Measurements from ENCODE around the gene NPAS1. TPM values are rescaled to one million over a fixed set of nuclear protein-coding genes. Genes with fewer than 3 reads are reported as not detected.

The NPAS1 gene
- total RNA-seq, 2 experiments from 2014 or later, result 1.1 to 2.1 TPM

DNA sequence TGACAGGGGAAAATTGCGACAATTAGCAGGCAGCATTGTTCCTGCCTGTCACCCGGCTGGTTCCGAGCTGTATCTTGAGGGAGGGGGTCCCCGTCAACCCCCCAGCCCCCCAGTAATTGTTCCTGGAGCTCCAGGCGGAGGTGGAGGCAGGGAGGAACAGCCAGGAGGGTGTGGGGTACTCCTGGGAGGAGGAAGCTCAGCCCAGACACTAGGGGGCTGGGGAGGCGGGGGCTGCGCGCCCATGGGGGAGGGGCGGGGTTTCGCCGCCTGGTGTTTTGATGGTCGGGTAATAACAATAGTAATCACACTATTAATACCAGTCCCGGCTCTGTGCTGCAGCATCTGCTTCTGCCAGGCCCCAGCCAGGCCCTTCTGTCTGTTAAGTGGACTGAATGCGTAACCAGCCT, 8.6 kb downstream of the NPAS1 start:
- H3K27me3 Mint-ChIP-seq, result peaks cover 72% of the 10 kb centered on the region
- H3K4me3 Mint-ChIP-seq, result no peak overlapping the region
- H3K36me3 Mint-ChIP-seq (ENCODE audit: low read depth), result no peaks in the 10 kb centered on the region
- Histone ChIP-seq H3K4me1 (ENCODE audit: insufficient read depth, low read length) (peaks cover 13% of the 10 kb centered on the region), H3K36me3 (ENCODE audit: insufficient read depth, low read length) (no peaks in the 10 kb centered on the region), H3K27me3 (ENCODE audit: control insufficient read depth in 1 of 2, insufficient read depth in 2 of 2, low read length in 2 of 2) (peaks cover 43 to 44% of the 10 kb centered on the region in 2 experiments), H3K4me3 (ENCODE audit: low read length) (no peak overlapping the region), H3K27ac (ENCODE audit: low read depth in 1 of 2, low read length in 2 of 2) (no peak overlapping the region), H3K9me3 (ENCODE audit: control insufficient read depth in 1 of 2, insufficient read depth in 1 of 2, low read length in 2 of 2) (peaks cover 0 to 5% of the 10 kb centered on the region in 2 experiments)
- ChIA-PET POLR2A (no interaction called here), CTCF (no interaction called here)
- intact Hi-C loops (cut with DNase I, micrococcal nuclease), result no loop called here
- DNase-seq (no peak), ATAC-seq (ENCODE audit: poor library complexity) (no peak)
- H3K27ac Mint-ChIP-seq, result no peak overlapping the region
- H3K9me3 Mint-ChIP-seq, result no peaks in the 10 kb centered on the region
- no peak for TF ChIP-seq CTCF (IDR thresholded peaks at IDR 0.05)
- H3K4me1 Mint-ChIP-seq (ENCODE audit: low read depth), result peaks cover under 1% of the 10 kb centered on the region

GRCh38 chr19:47032171-47032811, 12.7 kb downstream of the NPAS1 start:
- peaks cover 30% of the 10 kb centered on the region for H3K4me1 ChIP-seq (ENCODE audit: insufficient read depth, low read length)
- intact Hi-C loops (cut with DNase I, micrococcal nuclease), result loop anchor here (1.0 to 10.0 kb wide), 4 partner anchors 19 to 427 kb away; partner anchors contain the start of gene CALM3 (in 1 of the 2)
- CTCF ChIA-PET, result interaction anchor here (0.8 to 1.2 kb wide), 2 partner anchors 19 to 192 kb away, joined by 3 read pairs; no protein-coding TSS in a partner anchor
- Mint-ChIP-seq H3K27me3 (peaks cover 46% of the 10 kb centered on the region), H3K9me3 (no peaks in the 10 kb centered on the region), H3K36me3 (ENCODE audit: low read depth) (no peaks in the 10 kb centered on the region), H3K4me1 (ENCODE audit: low read depth) (peaks cover 15% of the 10 kb centered on the region), H3K4me3 (no peak overlapping the region), H3K27ac (no peak overlapping the region)
- no peaks in the 10 kb centered on the region for H3K36me3 ChIP-seq (ENCODE audit: insufficient read depth, low read length)
- H3K9me3 ChIP-seq (ENCODE audit: control insufficient read depth in 1 of 2, insufficient read depth in 1 of 2, low read length in 2 of 2), result peaks cover 0 to 5% of the 10 kb centered on the region in 2 experiments
- POLR2A ChIA-PET, result no interaction called here
- peak; percentile 51 to 83 (median 64) for DNase-seq
- ATAC-seq (ENCODE audit: poor library complexity), result peak; percentile 39
- H3K4me3 ChIP-seq (ENCODE audit: low read length), result no peak overlapping the region
- peak; percentile 91 for TF ChIP-seq CTCF (IDR thresholded peaks at IDR 0.05)
- no peak overlapping the region for H3K27ac ChIP-seq (ENCODE audit: low read depth in 1 of 2, low read length in 2 of 2)
- H3K27me3 ChIP-seq (ENCODE audit: control insufficient read depth in 1 of 2, insufficient read depth in 2 of 2, low read length in 2 of 2), result peaks cover 21 to 22% of the 10 kb centered on the region in 2 experiments

DNA sequence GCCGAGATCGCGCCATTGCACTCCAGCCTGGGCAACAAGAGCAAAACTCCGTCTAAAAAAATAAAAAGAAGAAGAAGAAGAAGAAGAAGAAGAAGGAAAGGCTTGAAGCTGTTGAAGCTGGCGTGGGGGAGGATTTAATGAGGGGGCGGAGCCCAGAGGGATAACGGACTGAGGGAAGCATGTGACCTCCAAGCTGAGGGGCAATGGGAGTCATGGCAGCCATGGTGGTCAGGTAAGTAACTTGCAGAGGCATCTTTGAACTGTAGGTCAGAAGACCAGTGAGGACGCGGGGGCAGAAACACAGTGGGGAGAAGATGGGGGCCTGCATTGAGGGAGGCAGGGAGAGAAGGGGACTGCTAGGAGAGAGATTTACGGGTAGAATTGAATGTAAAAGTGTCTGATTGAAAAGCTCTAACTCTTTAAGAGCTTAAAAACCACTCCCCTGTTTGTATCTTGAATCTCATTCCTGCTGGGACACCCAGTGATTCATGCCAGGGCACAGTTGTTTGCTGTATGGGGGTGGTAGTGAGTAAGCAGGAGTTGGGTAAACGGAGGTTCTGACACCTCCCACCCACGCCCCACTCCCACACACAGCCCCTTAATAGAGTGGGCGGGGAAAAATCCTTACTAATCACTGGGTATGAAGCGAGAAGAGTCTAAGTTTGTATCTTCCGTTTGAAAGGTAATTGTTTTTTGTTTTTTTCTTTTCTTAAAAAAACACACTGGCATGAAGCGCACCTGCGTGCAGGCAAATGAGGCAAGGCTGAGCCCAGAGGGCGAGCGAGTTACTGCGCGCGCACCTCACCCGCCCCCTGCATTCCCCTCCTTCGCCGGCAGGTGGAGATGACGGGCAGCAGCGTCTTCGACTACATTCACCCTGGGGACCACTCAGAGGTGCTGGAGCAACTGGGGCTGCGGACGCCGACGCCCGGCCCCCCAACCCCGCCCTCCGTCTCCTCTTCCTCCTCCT, 15.8 kb downstream of the NPAS1 start:
- Histone ChIP-seq H3K4me1 (ENCODE audit: insufficient read depth, low read length) (peaks cover 30% of the 10 kb centered on the region), H3K9me3 (ENCODE audit: control insufficient read depth in 1 of 2, insufficient read depth in 1 of 2, low read length in 2 of 2) (no peaks in the 10 kb centered on the region), H3K27ac (ENCODE audit: low read depth in 1 of 2, low read length in 2 of 2) (no peak overlapping the region), H3K4me3 (ENCODE audit: low read length) (peak overlapping the region; percentile 51), H3K36me3 (ENCODE audit: insufficient read depth, low read length) (no peaks in the 10 kb centered on the region), H3K27me3 (ENCODE audit: control insufficient read depth in 1 of 2, insufficient read depth in 2 of 2, low read length in 2 of 2) (peaks cover 4 to 5% of the 10 kb centered on the region in 2 experiments)
- peak; percentile 88 to 99 (median 95) for DNase-seq
- Mint-ChIP-seq H3K4me3 (peak overlapping the region; percentile 94), H3K36me3 (ENCODE audit: low read depth) (no peaks in the 10 kb centered on the region), H3K4me1 (ENCODE audit: low read depth) (peaks cover 15% of the 10 kb centered on the region), H3K27me3 (peaks cover 23% of the 10 kb centered on the region), H3K27ac (peak overlapping the region; percentile 85), H3K9me3 (no peaks in the 10 kb centered on the region)
- TF ChIP-seq CTCF (IDR thresholded peaks at IDR 0.05), result peak; percentile 98
- ChIA-PET POLR2A (interaction anchor here (0.6 to 2.0 kb wide), 7 partner anchors 12 to 374 kb away, joined by 3 to 10 read pairs (median 4); partner anchors contain the start of genes DACT3, TMEM160 and ZC3H4), CTCF (interaction anchor here (0.7 to 2.1 kb wide), 6 partner anchors 13 to 209 kb away, joined by 3 to 10 read pairs (median 4); partner anchors contain the start of genes TMEM160 and ZC3H4)
- intact Hi-C loops (cut with DNase I, micrococcal nuclease), result loop anchor here (1.0 to 10.0 kb wide), 5 partner anchors 12 to 431 kb away; partner anchors contain the start of genes CALM3 (in 1 of the 2) and TMEM160 (in 1 of the 2)
- peak; percentile 96 for ATAC-seq (ENCODE audit: poor library complexity)

Measured in CD4-positive, alpha-beta T cell (primary cell).